ENCODE results near the gene ARGLU1. TPM values are rescaled to one million over a fixed set of nuclear protein-coding genes. Genes with fewer than 3 reads are reported as not detected.
A peak's percentile ranks its signal among the peaks of the same experiment; 100 is the strongest.

Gene ARGLU1
- 10 to 100 TPM; 51.0 to 84.5 TPM for polyA plus RNA-seq

GRCh38 chr13:106567474-106568298 is at the start of gene ARGLU1:
TSS of gene ARGLU1 (minus strand) at chr13:106568137. CDS start at chr13:106567919, 218 bp downstream.
- H3K27ac ChIP-seq (ENCODE audit: low read depth in 2 of 2, low read length in 1 of 2), result peak within 1 kb of the TSS; percentile 97 to 99
- no peaks in the 10 kb centered on the region for H3K27me3 ChIP-seq (ENCODE audit: control insufficient read depth in 1 of 2, insufficient read depth in 2 of 2, low read length in 2 of 2)
- H3K36me3 ChIP-seq (ENCODE audit: control insufficient read depth in 2 of 2, insufficient read depth in 2 of 2, low read length in 1 of 2), result no peaks in the 10 kb centered on the region
- H3K4me1 ChIP-seq (ENCODE audit: control insufficient read depth in 2 of 2, insufficient read depth in 2 of 2, low read length in 1 of 2), result no peaks in the 10 kb centered on the region
- no peaks in the 10 kb centered on the region for H3K9me3 ChIP-seq (ENCODE audit: control insufficient read depth in 2 of 2, insufficient read depth in 1 of 2, low read depth in 1 of 2, low read length in 1 of 2)
- H3K4me3 ChIP-seq (ENCODE audit: low read depth in 1 of 2, low read length in 2 of 2), result peak within 1 kb of the TSS; percentile 76 to 88
- 0 to 1% methylated on average over 103 to 108 of the region's 108 CpGs for WGBS, 2 donors

GRCh38 chr13:106617561-106617960 is 49.6 kb upstream of the ARGLU1 start:
- WGBS, 2 donors, result 64 to 69% methylated on average over 3 of the region's 3 CpGs
- Histone ChIP-seq H3K4me3 (ENCODE audit: low read depth in 1 of 2, low read length in 2 of 2) (no peak overlapping the region), H3K9me3 (ENCODE audit: control insufficient read depth in 2 of 2, insufficient read depth in 1 of 2, low read depth in 1 of 2, low read length in 1 of 2) (no peaks in the 10 kb centered on the region), H3K27ac (ENCODE audit: low read depth in 2 of 2, low read length in 1 of 2) (no peak overlapping the region), H3K27me3 (ENCODE audit: control insufficient read depth in 1 of 2, insufficient read depth in 2 of 2, low read length in 2 of 2) (no peaks in the 10 kb centered on the region), H3K36me3 (ENCODE audit: control insufficient read depth in 2 of 2, insufficient read depth in 2 of 2, low read length in 1 of 2) (no peaks in the 10 kb centered on the region), H3K4me1 (ENCODE audit: control insufficient read depth in 2 of 2, insufficient read depth in 2 of 2, low read length in 1 of 2) (peaks cover 0 to 2% of the 10 kb centered on the region in 2 donors)

GRCh38 chr13:106616729-106617128 is 48.8 kb upstream of the ARGLU1 start:
- Histone ChIP-seq H3K4me1 (ENCODE audit: control insufficient read depth in 2 of 2, insufficient read depth in 2 of 2, low read length in 1 of 2) (peaks cover 0 to 2% of the 10 kb centered on the region in 2 donors), H3K27me3 (ENCODE audit: control insufficient read depth in 1 of 2, insufficient read depth in 2 of 2, low read length in 2 of 2) (no peaks in the 10 kb centered on the region), H3K27ac (ENCODE audit: low read depth in 2 of 2, low read length in 1 of 2) (no peak overlapping the region), H3K9me3 (ENCODE audit: control insufficient read depth in 2 of 2, insufficient read depth in 1 of 2, low read depth in 1 of 2, low read length in 1 of 2) (no peaks in the 10 kb centered on the region), H3K36me3 (ENCODE audit: control insufficient read depth in 2 of 2, insufficient read depth in 2 of 2, low read length in 1 of 2) (no peaks in the 10 kb centered on the region), H3K4me3 (ENCODE audit: low read depth in 1 of 2, low read length in 2 of 2) (no peak overlapping the region)
- 90 to 92% methylated on average over 3 of the region's 3 CpGs for WGBS, 2 donors

- no peak overlapping the region for H3K4me3 ChIP-seq (ENCODE audit: low read depth in 1 of 2, low read length in 2 of 2)
- peaks cover 0 to 2% of the 10 kb centered on the region in 2 donors for H3K4me1 ChIP-seq (ENCODE audit: control insufficient read depth in 2 of 2, insufficient read depth in 2 of 2, low read length in 1 of 2)
- no peaks in the 10 kb centered on the region for H3K9me3 ChIP-seq (ENCODE audit: control insufficient read depth in 2 of 2, insufficient read depth in 1 of 2, low read depth in 1 of 2, low read length in 1 of 2)
- H3K36me3 ChIP-seq (ENCODE audit: control insufficient read depth in 2 of 2, insufficient read depth in 2 of 2, low read length in 1 of 2), result no peaks in the 10 kb centered on the region
- no peak overlapping the region for H3K27ac ChIP-seq (ENCODE audit: low read depth in 2 of 2, low read length in 1 of 2)
- WGBS, 2 donors, result 82 to 89% methylated on average over 4 of the region's 4 CpGs
- H3K27me3 ChIP-seq (ENCODE audit: control insufficient read depth in 1 of 2, insufficient read depth in 2 of 2, low read length in 2 of 2), result no peaks in the 10 kb centered on the region
These were observed 46.9 kb upstream of the ARGLU1 start for GRCh38 chr13:106614874-106615273.

GRCh38 chr13:106612688-106613087 is 44.8 kb upstream of the ARGLU1 start:
- Histone ChIP-seq H3K36me3 (ENCODE audit: control insufficient read depth in 2 of 2, insufficient read depth in 2 of 2, low read length in 1 of 2) (no peaks in the 10 kb centered on the region), H3K4me3 (ENCODE audit: low read depth in 1 of 2, low read length in 2 of 2) (no peak overlapping the region), H3K9me3 (ENCODE audit: control insufficient read depth in 2 of 2, insufficient read depth in 1 of 2, low read depth in 1 of 2, low read length in 1 of 2) (no peaks in the 10 kb centered on the region), H3K4me1 (ENCODE audit: control insufficient read depth in 2 of 2, insufficient read depth in 2 of 2, low read length in 1 of 2) (peaks cover 0 to 2% of the 10 kb centered on the region in 2 donors), H3K27me3 (ENCODE audit: control insufficient read depth in 1 of 2, insufficient read depth in 2 of 2, low read length in 2 of 2) (no peaks in the 10 kb centered on the region), H3K27ac (ENCODE audit: low read depth in 2 of 2, low read length in 1 of 2) (no peak overlapping the region)
- WGBS, 2 donors, result 13% methylated on average over 1 of the region's 1 CpG

GRCh38 chr13:106610486-106610885 is 42.5 kb upstream of the ARGLU1 start:
- no peak overlapping the region for H3K4me3 ChIP-seq (ENCODE audit: low read depth in 1 of 2, low read length in 2 of 2)
- H3K27ac ChIP-seq (ENCODE audit: low read depth in 2 of 2, low read length in 1 of 2), result no peak overlapping the region
- no peaks in the 10 kb centered on the region for H3K36me3 ChIP-seq (ENCODE audit: control insufficient read depth in 2 of 2, insufficient read depth in 2 of 2, low read length in 1 of 2)
- no peaks in the 10 kb centered on the region for H3K27me3 ChIP-seq (ENCODE audit: control insufficient read depth in 1 of 2, insufficient read depth in 2 of 2, low read length in 2 of 2)
- no peaks in the 10 kb centered on the region for H3K9me3 ChIP-seq (ENCODE audit: control insufficient read depth in 2 of 2, insufficient read depth in 1 of 2, low read depth in 1 of 2, low read length in 1 of 2)
- WGBS, 2 donors, result 29 to 83% methylated on average over 1 of the region's 1 CpG
- H3K4me1 ChIP-seq (ENCODE audit: control insufficient read depth in 2 of 2, insufficient read depth in 2 of 2, low read length in 1 of 2), result no peaks in the 10 kb centered on the region

GRCh38 chr13:106609116-106609515 is 41.2 kb upstream of the ARGLU1 start:
- H3K27me3 ChIP-seq (ENCODE audit: control insufficient read depth in 1 of 2, insufficient read depth in 2 of 2, low read length in 2 of 2), result no peaks in the 10 kb centered on the region
- no peaks in the 10 kb centered on the region for H3K9me3 ChIP-seq (ENCODE audit: control insufficient read depth in 2 of 2, insufficient read depth in 1 of 2, low read depth in 1 of 2, low read length in 1 of 2)
- H3K4me1 ChIP-seq (ENCODE audit: control insufficient read depth in 2 of 2, insufficient read depth in 2 of 2, low read length in 1 of 2), result no peaks in the 10 kb centered on the region
- H3K36me3 ChIP-seq (ENCODE audit: control insufficient read depth in 2 of 2, insufficient read depth in 2 of 2, low read length in 1 of 2), result no peaks in the 10 kb centered on the region
- H3K27ac ChIP-seq (ENCODE audit: low read depth in 2 of 2, low read length in 1 of 2), result no peak overlapping the region
- no peak overlapping the region for H3K4me3 ChIP-seq (ENCODE audit: low read depth in 1 of 2, low read length in 2 of 2)
- 47 to 72% methylated on average over 5 of the region's 5 CpGs for WGBS, 2 donors

- H3K27ac ChIP-seq (ENCODE audit: low read depth in 2 of 2, low read length in 1 of 2), result no peak overlapping the region
- no peak overlapping the region for H3K4me3 ChIP-seq (ENCODE audit: low read depth in 1 of 2, low read length in 2 of 2)
- H3K4me1 ChIP-seq (ENCODE audit: control insufficient read depth in 2 of 2, insufficient read depth in 2 of 2, low read length in 1 of 2), result no peaks in the 10 kb centered on the region
- 52 to 63% methylated on average over 7 of the region's 7 CpGs for WGBS, 2 donors
- H3K27me3 ChIP-seq (ENCODE audit: control insufficient read depth in 1 of 2, insufficient read depth in 2 of 2, low read length in 2 of 2), result no peaks in the 10 kb centered on the region
- no peaks in the 10 kb centered on the region for H3K36me3 ChIP-seq (ENCODE audit: control insufficient read depth in 2 of 2, insufficient read depth in 2 of 2, low read length in 1 of 2)
- no peaks in the 10 kb centered on the region for H3K9me3 ChIP-seq (ENCODE audit: control insufficient read depth in 2 of 2, insufficient read depth in 1 of 2, low read depth in 1 of 2, low read length in 1 of 2)
These were observed 35.6 kb upstream of the ARGLU1 start for GRCh38 chr13:106603546-106603945.

GRCh38 chr13:106602178-106602577 is 34.2 kb upstream of the ARGLU1 start:
- Histone ChIP-seq H3K4me3 (ENCODE audit: low read depth in 1 of 2, low read length in 2 of 2) (no peak overlapping the region), H3K9me3 (ENCODE audit: control insufficient read depth in 2 of 2, insufficient read depth in 1 of 2, low read depth in 1 of 2, low read length in 1 of 2) (no peaks in the 10 kb centered on the region), H3K36me3 (ENCODE audit: control insufficient read depth in 2 of 2, insufficient read depth in 2 of 2, low read length in 1 of 2) (no peaks in the 10 kb centered on the region), H3K4me1 (ENCODE audit: control insufficient read depth in 2 of 2, insufficient read depth in 2 of 2, low read length in 1 of 2) (no peaks in the 10 kb centered on the region), H3K27ac (ENCODE audit: low read depth in 2 of 2, low read length in 1 of 2) (no peak overlapping the region), H3K27me3 (ENCODE audit: control insufficient read depth in 1 of 2, insufficient read depth in 2 of 2, low read length in 2 of 2) (no peaks in the 10 kb centered on the region)
- WGBS, 2 donors, result 55 to 56% methylated on average over 3 of the region's 3 CpGs

GRCh38 chr13:106601489-106601888 is 33.6 kb upstream of the ARGLU1 start:
- Histone ChIP-seq H3K36me3 (ENCODE audit: control insufficient read depth in 2 of 2, insufficient read depth in 2 of 2, low read length in 1 of 2) (no peaks in the 10 kb centered on the region), H3K9me3 (ENCODE audit: control insufficient read depth in 2 of 2, insufficient read depth in 1 of 2, low read depth in 1 of 2, low read length in 1 of 2) (no peaks in the 10 kb centered on the region), H3K27ac (ENCODE audit: low read depth in 2 of 2, low read length in 1 of 2) (no peak overlapping the region), H3K4me1 (ENCODE audit: control insufficient read depth in 2 of 2, insufficient read depth in 2 of 2, low read length in 1 of 2) (no peaks in the 10 kb centered on the region), H3K4me3 (ENCODE audit: low read depth in 1 of 2, low read length in 2 of 2) (no peak overlapping the region), H3K27me3 (ENCODE audit: control insufficient read depth in 1 of 2, insufficient read depth in 2 of 2, low read length in 2 of 2) (no peaks in the 10 kb centered on the region)
- 76 to 78% methylated on average over 6 of the region's 6 CpGs for WGBS, 2 donors

Measured in esophagus (tissue), 2 donors.